HTR-8/SVneo (cell line): ENCODE measurements around the gene ZNF283.
A peak's percentile ranks its signal among the peaks of the same experiment; 100 is the strongest.
"Not testable (repeated sequence)": the region's sequence is repeated elsewhere in the genome, so short reads cannot be mapped to it uniquely, and the experiment has no call there.

ENCODE experiments used
- DNase-seq: peaks from one replicate; pipeline ENCODE4 v3.0.0; 2011; ENCODE audit warnings: low spot score, mixed read lengths; ENCODE audit not compliant: insufficient read length
- FAIRE-seq: peaks from 2 replicates; lab custom pipeline; 2011; peaks lifted over from hg19 to GRCh38; lab: Jason Lieb, UNC

The ZNF283 gene

DNA sequence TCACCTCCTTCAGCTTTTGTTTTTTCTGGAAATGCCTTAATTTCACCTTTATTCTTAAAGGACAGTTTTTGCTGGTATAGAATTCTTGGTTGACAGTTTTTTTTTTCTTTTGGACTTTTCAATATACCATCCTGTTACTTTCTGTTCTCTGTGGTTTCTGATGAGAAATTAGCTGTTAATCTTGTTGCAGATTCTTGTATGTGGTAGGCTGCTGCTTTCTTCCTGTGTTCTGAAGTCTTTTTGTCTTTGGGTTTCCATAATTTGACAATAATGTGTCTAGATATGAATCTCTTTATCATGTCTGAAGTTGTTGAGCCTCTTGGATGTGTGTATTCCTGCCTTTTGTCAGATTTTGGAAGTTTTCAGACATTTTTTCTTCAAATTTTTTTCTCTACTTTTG lies 12.0 kb downstream of the ZNF283 start:
- no peak for FAIRE-seq
- DNase-seq, result no peak

DNA sequence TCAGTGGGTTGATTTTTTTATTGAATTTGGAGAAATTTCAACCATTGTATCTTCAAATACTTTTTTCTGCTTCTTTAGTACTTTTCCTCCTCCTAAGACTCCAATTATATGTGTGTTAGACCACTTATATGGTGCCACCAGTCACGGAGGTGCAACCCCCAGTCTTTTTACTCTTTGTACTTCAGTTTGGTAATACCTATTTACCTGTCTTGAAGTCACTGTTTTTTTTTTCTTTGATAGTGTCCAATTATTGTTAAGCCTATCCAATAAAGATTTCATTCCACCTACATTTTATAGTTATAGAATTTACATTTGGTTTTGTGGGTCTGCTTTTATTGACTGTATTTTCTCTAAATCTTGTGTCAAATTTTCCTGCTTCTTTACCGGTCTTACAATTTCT lies 14.9 kb downstream of the ZNF283 start:
- FAIRE-seq, result no peak

DNA sequence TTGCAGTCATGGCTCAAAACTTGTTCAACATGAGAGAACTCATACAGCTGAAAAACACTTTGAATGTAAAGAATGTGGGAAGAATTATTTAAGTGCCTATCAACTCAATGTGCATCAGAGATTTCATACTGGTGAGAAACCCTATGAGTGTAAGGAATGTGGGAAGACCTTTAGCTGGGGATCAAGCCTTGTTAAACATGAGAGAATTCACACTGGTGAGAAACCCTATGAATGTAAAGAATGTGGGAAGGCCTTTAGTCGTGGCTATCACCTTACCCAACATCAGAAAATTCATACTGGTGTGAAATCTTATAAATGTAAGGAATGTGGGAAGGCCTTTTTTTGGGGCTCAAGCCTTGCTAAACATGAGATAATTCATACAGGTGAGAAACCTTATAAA lies 20.1 kb downstream of the ZNF283 start:
- no peak for DNase-seq
- no peak for FAIRE-seq

More for the DNA sequence above, 14.9 kb downstream of the ZNF283 start:
- no peak for DNase-seq

DNA sequence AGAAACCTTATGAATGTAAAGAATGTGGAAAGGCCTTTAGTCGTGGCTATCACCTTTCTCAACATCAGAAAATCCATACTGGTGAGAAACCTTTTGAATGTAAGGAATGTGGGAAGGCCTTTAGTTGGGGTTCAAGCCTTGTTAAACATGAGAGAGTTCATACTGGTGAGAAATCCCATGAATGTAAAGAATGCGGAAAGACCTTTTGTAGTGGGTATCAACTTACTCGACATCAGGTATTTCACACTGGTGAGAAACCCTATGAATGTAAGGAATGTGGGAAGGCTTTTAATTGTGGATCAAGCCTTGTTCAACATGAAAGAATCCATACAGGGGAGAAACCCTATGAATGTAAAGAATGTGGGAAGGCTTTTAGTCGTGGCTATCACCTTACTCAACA lies 20.8 kb downstream of the ZNF283 start:
- FAIRE-seq (no peak), DNase-seq (no peak)

DNA sequence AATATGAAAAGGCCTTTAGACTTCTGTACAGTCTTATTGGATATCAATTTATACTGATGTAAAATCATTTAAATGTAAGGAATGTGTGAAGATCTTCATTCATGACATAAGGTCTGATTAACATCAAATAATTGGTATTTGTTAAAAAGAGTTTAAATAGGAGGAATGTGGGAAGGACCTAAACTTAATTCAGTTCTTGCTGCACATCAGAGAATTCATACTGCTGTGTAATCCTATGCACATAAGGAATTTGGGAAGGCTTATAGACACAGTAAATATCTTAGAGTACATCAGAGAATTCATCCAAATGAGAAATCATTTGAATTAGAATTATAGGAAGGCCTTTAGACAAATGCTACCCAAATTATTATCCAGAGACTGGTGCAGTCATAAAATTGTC lies 21.7 kb downstream of the ZNF283 start:
- DNase-seq, result no peak
- no peak for FAIRE-seq

DNA sequence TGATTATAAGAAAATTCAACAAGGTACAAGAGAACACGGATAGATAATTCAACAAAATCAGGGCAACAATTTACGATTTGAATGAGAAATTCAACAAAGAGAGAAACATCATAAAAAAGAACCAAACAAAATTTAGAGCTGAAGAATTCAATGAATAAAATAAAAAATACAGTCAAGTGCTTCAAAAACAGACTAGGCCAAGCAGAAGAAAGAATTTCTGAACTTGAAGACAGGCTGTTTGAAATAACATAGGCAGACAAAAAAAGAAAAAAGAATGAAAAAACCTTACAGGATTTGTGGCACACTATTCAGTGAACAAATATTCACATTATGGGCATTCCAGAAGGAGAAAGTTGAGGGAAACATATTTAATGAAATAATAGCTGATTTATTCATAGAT lies 31.1 kb downstream of the ZNF283 start:
- DNase-seq, result no peak
- no peak for FAIRE-seq

DNA sequence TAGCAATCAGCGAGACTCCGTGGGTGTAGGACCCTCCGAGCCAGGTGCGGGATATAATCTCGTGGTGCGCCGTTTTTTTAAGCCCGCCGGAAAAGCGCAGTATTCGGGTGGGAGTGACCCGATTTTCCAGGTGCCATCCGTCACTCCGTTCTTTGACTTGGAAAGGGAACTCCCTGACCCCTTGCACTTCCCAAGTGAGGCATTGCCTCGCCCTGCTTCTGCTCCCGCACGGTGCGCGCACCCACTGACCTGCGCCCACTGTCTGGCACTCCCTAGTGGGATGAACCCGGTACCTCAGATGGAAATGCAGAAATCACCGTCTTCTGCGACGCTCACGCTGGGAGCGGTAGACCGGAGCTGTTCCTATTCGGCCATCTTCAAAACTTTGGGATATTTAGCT lies 39.8 kb downstream of the ZNF283 start:
- not testable (repeated sequence) for FAIRE-seq, DNase-seq

DNA sequence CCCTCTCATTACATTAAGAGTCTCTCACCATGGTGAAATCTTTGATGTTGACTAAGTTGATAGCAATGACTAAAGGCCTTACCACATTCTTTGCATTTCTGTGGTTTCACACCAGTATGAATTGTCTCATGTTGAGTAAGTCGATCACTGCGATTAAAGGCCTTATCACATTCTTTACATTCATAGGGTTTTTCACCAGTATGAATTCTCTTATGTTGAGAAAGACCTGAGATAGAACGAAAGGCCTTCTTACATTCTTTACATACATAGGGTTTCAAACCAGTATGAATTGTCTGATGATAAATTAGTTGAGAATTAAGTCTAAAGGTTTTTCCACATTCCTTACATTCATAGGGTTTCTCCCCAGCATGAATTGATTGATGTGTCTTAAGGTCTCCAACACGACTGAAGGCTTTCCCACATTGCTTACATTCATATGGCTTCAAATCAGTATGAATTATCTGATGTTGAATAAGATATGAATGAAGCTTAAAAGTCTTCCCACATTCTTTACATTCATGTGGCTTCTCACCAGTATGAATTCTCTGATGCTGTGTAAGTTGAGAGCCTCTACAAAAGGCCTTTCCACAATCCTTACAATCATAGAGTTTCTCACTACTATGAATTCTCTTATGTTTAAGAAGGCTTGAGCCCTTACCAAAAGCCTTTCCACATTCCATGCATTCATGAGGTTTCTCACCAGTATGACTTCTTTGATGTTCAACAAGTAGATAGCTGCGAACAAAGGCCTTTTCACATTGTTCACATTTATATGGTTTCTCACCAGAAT lies 45.6 kb downstream of the ZNF283 start:
- DNase-seq (no peak), FAIRE-seq (peak; percentile 51)

DNA sequence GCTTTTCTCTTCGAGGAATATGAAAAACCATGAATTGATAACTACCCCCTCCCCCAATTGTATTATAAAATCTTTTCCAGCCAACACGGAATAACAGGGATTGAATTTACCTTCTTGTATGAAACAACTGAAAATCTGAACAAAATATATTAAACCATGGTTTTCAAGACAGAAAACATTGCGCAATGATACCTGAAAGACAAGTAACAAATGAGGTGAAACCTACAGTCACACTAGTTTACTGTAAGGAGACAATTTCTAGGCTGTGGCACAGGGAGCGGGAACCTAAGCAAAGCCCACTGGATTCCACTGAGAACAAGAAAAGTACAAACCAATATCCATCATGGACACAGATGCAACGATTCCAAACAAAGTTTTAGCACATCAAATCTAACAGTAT lies 53.4 kb downstream of the ZNF283 start:
- FAIRE-seq (no peak), DNase-seq (no peak)

DNA sequence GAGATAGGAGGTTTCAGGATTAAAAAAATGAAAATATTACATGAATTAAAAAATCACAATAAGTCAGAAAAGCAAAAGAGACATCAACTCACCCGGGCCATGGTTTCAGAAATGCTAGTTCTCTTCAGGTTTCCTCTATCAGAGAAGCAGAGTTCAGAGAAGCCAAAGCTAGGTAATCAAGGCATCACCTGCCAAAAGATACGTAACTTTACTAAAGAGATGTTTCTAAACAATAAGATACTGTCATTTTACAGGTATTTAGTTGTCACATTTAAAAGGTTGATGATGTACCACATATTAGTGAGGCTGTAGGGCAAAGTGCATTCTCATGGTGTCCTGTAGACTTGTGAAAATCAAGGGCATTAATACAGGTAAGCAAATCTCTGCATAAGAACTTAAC lies 56.7 kb downstream of the ZNF283 start, which contains the start of gene ZNF404:
Gene ZNF404 (minus strand): TSS at position 101 of the 400 bp plus-strand sequence.
- FAIRE-seq, result no peak
- DNase-seq, result no peak

DNA sequence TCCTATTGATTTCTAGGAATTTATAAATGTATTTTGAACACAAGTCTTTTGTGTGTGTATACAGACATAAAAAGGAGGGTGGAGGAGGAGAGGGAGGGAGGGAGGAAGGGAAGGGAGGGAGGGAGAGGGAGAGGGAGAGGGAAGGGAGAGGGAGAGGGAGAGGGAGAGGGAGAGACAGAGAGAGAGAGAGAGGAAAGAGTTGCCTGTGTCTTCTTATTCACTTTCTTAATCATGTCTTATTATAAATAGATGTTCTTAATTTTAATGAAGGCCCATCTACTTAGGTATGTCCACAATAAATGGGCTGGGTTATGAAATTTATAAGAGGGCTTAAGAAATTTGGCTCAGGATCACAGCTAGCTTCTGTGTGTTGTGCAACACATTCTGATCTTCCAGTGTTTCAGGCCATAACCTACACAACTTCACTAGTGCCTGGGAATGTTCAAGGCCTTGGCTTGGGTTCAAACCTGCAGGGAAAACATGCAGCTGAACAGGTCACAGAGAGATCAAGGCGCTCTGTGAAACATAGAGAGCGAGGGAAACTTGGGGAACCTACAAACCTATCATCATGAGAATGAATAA lies 68.7 kb downstream of the ZNF283 start:
- no peak for DNase-seq
- no peak for FAIRE-seq
